HUES48 (cell line): Measurements from ENCODE around the gene NUP50.

Experiments
- H3K27ac ChIP-seq: one replicate; pipeline ENCODE4 v1.7.0; 2013; ENCODE audit warnings: low read depth, low read length, inconsistent platforms
- H3K27me3 ChIP-seq: 2 replicates; pipeline ENCODE4 v1.6.1; 2013; ENCODE audit warnings: mild to moderate bottlenecking, low read length; ENCODE audit not compliant: control insufficient read depth, insufficient read depth
- H3K36me3 ChIP-seq: 2 replicates; pipeline ENCODE4 v1.6.1; 2013; ENCODE audit warnings: low read length; ENCODE audit not compliant: control insufficient read depth, insufficient read depth
- H3K4me1 ChIP-seq: 2 replicates; pipeline ENCODE4 v1.6.1; 2013; ENCODE audit warnings: mild to moderate bottlenecking, low read length; ENCODE audit not compliant: control insufficient read depth, insufficient read depth
- H3K4me3 ChIP-seq: 2 replicates; pipeline ENCODE4 v1.5.1; 2013; ENCODE audit warnings: mild to moderate bottlenecking, low read depth, low read length
- H3K9ac ChIP-seq: 2 replicates; pipeline ENCODE4 v1.6.1; 2013; ENCODE audit warnings: mild to moderate bottlenecking, low read depth, low read length, moderate library complexity
- H3K9me3 ChIP-seq: 2 replicates; pipeline ENCODE4 v1.6.1; 2013; ENCODE audit warnings: low read length; ENCODE audit not compliant: control insufficient read depth, insufficient read depth

The NUP50 gene

GRCh38 chr22:45210991-45211390 is 47.3 kb downstream of the NUP50 start:
- no peak overlapping the region for H3K4me3 ChIP-seq
- 0 out of 2 replicates have a peak, but pooled peaks cover 5% of the 10 kb centered on the region for H3K36me3 ChIP-seq
- H3K4me1 ChIP-seq: peaks cover 16% of the 10 kb centered on the region
- no peak overlapping the region for H3K9ac ChIP-seq
- no peaks in the 10 kb centered on the region for H3K9me3 ChIP-seq
- no peaks in the 10 kb centered on the region for H3K27me3 ChIP-seq
- no peak overlapping the region for H3K27ac ChIP-seq

DNA sequence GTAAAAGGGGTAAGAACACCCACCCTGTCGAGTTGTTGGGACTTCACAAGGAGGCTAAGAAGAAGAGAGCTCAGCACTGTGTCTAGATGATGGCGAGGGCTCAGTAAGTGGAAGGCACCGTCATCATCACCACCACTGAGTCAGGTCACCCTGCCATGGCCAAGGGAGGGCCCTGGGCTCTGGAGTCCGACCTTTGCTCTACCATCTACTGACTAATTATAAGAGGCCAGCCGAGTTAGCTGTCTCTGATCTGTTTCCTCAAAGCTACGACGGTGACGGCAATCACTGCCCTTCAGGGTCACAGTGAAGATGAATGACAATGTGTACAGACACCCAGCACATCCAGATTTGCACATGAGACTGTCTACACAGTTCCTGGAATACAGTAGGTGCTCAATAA is 47.7 kb downstream of the NUP50 start:
- 0 out of 2 replicates have a peak, but pooled peaks cover 5% of the 10 kb centered on the region for H3K36me3 ChIP-seq
- no peaks in the 10 kb centered on the region for H3K27me3 ChIP-seq
- peaks cover 19% of the 10 kb centered on the region for H3K4me1 ChIP-seq
- H3K27ac ChIP-seq: no peak overlapping the region
- no peak overlapping the region for H3K9ac ChIP-seq
- no peaks in the 10 kb centered on the region for H3K9me3 ChIP-seq
- no peak overlapping the region for H3K4me3 ChIP-seq

DNA sequence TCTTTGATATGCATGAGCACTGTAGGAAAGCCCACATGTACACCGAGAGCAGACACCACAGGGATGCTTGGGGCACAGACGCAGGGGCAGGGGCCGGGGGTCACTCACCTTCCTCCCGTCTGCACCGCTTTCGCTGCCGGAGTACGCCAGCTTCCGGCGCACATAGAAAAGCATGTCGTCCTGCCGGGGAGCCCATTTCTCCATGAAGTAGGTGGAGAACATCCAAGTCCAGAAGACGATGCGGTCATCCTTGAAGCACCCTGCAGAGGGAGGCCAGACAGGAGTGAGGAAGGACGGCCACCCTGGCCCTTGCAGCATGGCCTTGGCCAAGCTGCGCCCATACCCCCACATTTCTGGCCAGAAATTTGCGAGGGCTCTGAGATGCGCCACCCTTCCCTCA is 48.1 kb downstream of the NUP50 start:
- 0 out of 2 replicates have a peak, but pooled peaks cover 5% of the 10 kb centered on the region for H3K36me3 ChIP-seq
- H3K27ac ChIP-seq: peak overlapping the region; percentile 35
- H3K4me1 ChIP-seq: peaks cover 20% of the 10 kb centered on the region
- no peak overlapping the region for H3K9ac ChIP-seq
- H3K4me3 ChIP-seq: no peak overlapping the region
- H3K27me3 ChIP-seq: no peaks in the 10 kb centered on the region
- H3K9me3 ChIP-seq: no peaks in the 10 kb centered on the region

GRCh38 chr22:45212306-45212709 is 48.6 kb downstream of the NUP50 start:
- no peak overlapping the region for H3K9ac ChIP-seq

DNA sequence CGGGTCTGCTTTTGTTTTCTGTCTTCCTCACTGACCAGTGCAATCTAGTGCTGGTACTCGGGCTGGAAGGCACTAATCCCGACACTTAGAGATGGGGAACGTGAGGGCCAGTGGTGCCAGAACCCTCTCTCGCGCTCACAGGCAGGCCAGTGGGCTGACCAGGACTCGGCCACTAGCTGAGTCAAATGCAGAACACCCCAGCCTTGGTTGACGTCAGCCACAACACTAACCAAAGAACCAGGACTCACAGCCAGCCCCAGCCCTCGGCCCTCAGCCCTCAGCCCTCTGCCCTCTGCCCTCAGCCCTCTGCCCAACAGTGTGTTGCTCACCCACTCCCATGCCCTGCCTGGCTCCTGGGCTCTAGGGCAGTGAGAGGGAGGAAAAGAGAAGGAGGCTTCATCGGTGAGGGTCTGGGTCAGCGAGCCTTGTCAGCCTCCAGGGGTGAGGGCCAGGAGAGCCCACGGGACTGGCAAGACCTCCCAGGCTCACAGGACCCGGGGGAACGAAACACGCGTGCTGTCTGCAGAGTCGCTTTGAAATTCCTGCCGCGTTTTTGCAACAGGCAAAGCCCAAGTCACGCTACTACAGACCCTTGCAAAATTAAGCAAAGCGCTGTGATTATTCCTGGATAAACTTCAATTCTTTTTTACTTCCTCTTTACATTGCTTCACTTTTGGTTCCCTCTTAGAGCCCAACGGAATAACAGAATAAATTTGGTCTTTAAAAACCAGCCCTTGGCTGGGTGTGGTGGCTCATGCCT is 49.4 kb downstream of the NUP50 start:
- H3K9ac ChIP-seq: no peak overlapping the region
- H3K27ac ChIP-seq: no peak overlapping the region

More at GRCh38 chr22:45212306-45212709, 48.6 kb downstream of the NUP50 start:
- Histone ChIP-seq H3K27ac (peak overlapping the region; percentile 35), H3K4me3 (no peak overlapping the region), H3K4me1 (peaks cover 20% of the 10 kb centered on the region), H3K9me3 (no peaks in the 10 kb centered on the region), H3K36me3 (0 out of 2 replicates have a peak, but pooled peaks cover 5% of the 10 kb centered on the region), H3K27me3 (no peaks in the 10 kb centered on the region)

GRCh38 chr22:45216133-45217003 is 52.6 kb downstream of the NUP50 start:
- Histone ChIP-seq H3K9me3 (no peaks in the 10 kb centered on the region), H3K36me3 (0 out of 2 replicates have a peak, but pooled peaks cover 1% of the 10 kb centered on the region), H3K4me3 (no peak overlapping the region), H3K27me3 (no peaks in the 10 kb centered on the region), H3K4me1 (peaks cover 29% of the 10 kb centered on the region), H3K9ac (no peak overlapping the region), H3K27ac (no peak overlapping the region)

More for the DNA sequence above, 49.4 kb downstream of the NUP50 start:
- peaks cover 20% of the 10 kb centered on the region for H3K4me1 ChIP-seq
- H3K27me3 ChIP-seq: no peaks in the 10 kb centered on the region
- H3K4me3 ChIP-seq: no peak overlapping the region
- 0 out of 2 replicates have a peak, but pooled peaks cover 5% of the 10 kb centered on the region for H3K36me3 ChIP-seq
- no peaks in the 10 kb centered on the region for H3K9me3 ChIP-seq

GRCh38 chr22:45217345-45217744 is 53.6 kb downstream of the NUP50 start:
- Histone ChIP-seq H3K4me1 (peaks cover 23% of the 10 kb centered on the region; the same call in 1 of the 2 replicates), H3K9ac (no peak overlapping the region), H3K9me3 (no peaks in the 10 kb centered on the region), H3K27ac (no peak overlapping the region), H3K36me3 (no peaks in the 10 kb centered on the region), H3K4me3 (no peak overlapping the region), H3K27me3 (no peaks in the 10 kb centered on the region)

DNA sequence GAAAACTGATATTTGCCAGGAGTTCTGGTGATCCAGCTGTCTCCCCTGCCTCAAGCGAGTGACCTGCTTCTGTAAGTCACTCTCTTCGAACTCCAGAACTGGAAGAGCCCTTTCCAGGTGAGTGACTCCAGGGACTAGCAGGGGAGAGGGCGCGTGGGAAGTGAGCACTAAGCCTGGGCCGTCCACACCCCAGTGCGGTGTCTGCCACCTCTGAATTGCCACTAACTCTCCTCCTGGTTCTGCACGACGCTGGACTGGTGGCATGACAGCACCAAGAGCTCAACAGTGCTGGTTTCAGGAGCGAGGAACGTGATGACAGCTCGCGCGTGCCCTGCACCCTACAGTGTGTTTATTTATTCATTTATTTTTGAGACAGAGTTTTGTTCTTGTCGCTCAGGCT is 54.1 kb downstream of the NUP50 start:
- Histone ChIP-seq H3K9ac (no peak overlapping the region), H3K27me3 (no peaks in the 10 kb centered on the region), H3K27ac (no peak overlapping the region), H3K9me3 (no peaks in the 10 kb centered on the region), H3K36me3 (no peaks in the 10 kb centered on the region), H3K4me1 (peaks cover 18% of the 10 kb centered on the region; the same call in 1 of the 2 replicates), H3K4me3 (no peak overlapping the region)

DNA sequence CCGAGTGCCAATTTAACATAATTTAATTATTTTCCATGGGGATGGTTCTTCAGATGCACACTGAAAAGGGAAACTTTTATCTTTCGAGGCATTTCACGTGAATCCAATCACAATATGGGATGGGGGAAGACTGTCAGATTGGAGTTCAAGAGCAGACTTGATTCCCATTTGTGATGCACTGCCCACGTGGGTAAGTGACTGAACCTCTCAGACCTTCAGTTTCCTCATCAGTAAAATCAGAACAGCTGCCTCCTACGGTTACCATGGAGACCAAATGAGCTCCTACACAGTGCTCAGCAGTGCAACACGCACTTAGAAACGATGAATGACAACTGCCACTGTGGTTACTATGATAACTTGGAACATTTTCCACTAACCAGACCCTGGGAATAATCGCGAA is 55.3 kb downstream of the NUP50 start:
- Histone ChIP-seq H3K27me3 (no peaks in the 10 kb centered on the region), H3K36me3 (no peaks in the 10 kb centered on the region), H3K4me1 (peaks cover 13% of the 10 kb centered on the region; the same call in 1 of the 2 replicates), H3K4me3 (no peak overlapping the region), H3K9me3 (no peaks in the 10 kb centered on the region), H3K27ac (no peak overlapping the region), H3K9ac (no peak overlapping the region)

DNA sequence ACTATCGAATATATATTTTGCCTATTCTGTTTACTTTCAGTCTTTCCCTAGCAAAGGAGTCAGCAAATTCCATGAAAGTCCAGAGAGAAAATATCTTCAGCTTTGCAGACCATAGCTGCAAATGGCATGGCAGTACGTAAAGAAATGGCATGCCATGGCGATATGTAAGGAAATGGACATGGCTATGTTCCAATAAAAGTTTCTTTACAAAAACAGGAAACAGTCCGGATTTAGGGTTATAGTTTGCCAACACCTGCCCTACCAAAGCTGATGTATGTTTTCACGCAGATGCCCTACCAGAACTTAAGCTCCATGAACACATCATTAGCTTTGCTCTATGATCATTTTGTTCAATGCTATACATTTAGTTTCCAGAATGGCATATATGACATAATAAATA is 57.5 kb downstream of the NUP50 start:
- H3K9ac ChIP-seq: no peak overlapping the region
- no peak overlapping the region for H3K27ac ChIP-seq
- H3K4me1 ChIP-seq: peaks cover 12% of the 10 kb centered on the region; the same call in 1 of the 2 replicates
- H3K27me3 ChIP-seq: no peaks in the 10 kb centered on the region
- no peak overlapping the region for H3K4me3 ChIP-seq
- H3K36me3 ChIP-seq: no peaks in the 10 kb centered on the region
- H3K9me3 ChIP-seq: no peaks in the 10 kb centered on the region
